Endodermal cell (in vitro differentiated cells): ENCODE measurements around the gene MMP7. TPM values are rescaled to one million over a fixed set of nuclear protein-coding genes. Genes with fewer than 3 reads are reported as not detected.

Experiments used
- DNase-seq: peaks from one replicate; pipeline ENCODE4 v3.0.0-alpha.2; 2017
- H3K27ac ChIP-seq: 2 replicates; pipeline ENCODE4 v1.5.1; 2013; ENCODE audit warnings: mild to moderate bottlenecking, low read depth, low read length, moderate library complexity
- H3K27me3 ChIP-seq: 2 replicates; pipeline ENCODE4 v1.6.1; 2013; ENCODE audit warnings: mild to moderate bottlenecking, low read length, moderate library complexity; ENCODE audit not compliant: insufficient read depth, control insufficient read depth, poor library complexity, severe bottlenecking
- H3K36me3 ChIP-seq: 2 replicates; pipeline ENCODE4 v1.7.0; 2013; ENCODE audit warnings: mild to moderate bottlenecking, low read length, moderate library complexity; ENCODE audit not compliant: control insufficient read depth, insufficient read depth
- H3K4me1 ChIP-seq: one replicate; pipeline ENCODE4 v1.7.0; 2013; ENCODE audit warnings: low read length; ENCODE audit not compliant: control insufficient read depth, insufficient read depth
- H3K4me3 ChIP-seq: 2 replicates; pipeline ENCODE4 v1.5.1; 2013; ENCODE audit warnings: mild to moderate bottlenecking, low read length, moderate library complexity
- H3K9ac ChIP-seq: 2 replicates; pipeline ENCODE4 v1.6.1; 2013; ENCODE audit warnings: mild to moderate bottlenecking, low read length, moderate library complexity; ENCODE audit not compliant: poor library complexity, severe bottlenecking; ENCODE audit errors: extremely low read depth
- H3K9me3 ChIP-seq: 2 replicates; pipeline ENCODE4 v1.6.1; 2013; ENCODE audit warnings: mild to moderate bottlenecking, low read length, moderate library complexity; ENCODE audit not compliant: control insufficient read depth
- H3K27ac Mint-ChIP-seq: 2 replicates; pipeline ENCODE4 v1.8.0; 2020; ENCODE audit warnings: mixed read lengths
- H3K27me3 Mint-ChIP-seq: 2 replicates; pipeline ENCODE4 v1.8.0; 2021; ENCODE audit warnings: mild to moderate bottlenecking, mixed read lengths; ENCODE audit not compliant: insufficient read depth
- H3K36me3 Mint-ChIP-seq: 2 replicates; pipeline ENCODE4 v1.8.0; 2020; ENCODE audit warnings: low read depth, mixed read lengths
- H3K4me1 Mint-ChIP-seq: 2 replicates; pipeline ENCODE4 v1.8.0; 2020; ENCODE audit warnings: mixed read lengths
- H3K4me3 Mint-ChIP-seq: 2 replicates; pipeline ENCODE4 v1.8.0; 2020; ENCODE audit warnings: mild to moderate bottlenecking, moderate library complexity, mixed read lengths
- H3K9me3 Mint-ChIP-seq: 2 replicates; pipeline ENCODE4 v1.8.0; 2020; ENCODE audit warnings: mild to moderate bottlenecking, mixed read lengths
- CTCF ChIP-seq: fragments of 200-600 bp; sonication (generic); conservative IDR thresholded peaks from 2 replicates; pipeline ENCODE4 v1.5.0; 2021; ENCODE audit warnings: antibody characterized with exemption, mild to moderate bottlenecking
- WGBS, 2 experiments: methylation state at CpG; one replicate each; pipeline versions ENCODE4 v1.1.5 to v1.1.7; 2013; ENCODE audit warnings: missing lambda C conversion rate in 2 of 2, mixed read lengths in 1 of 2; ENCODE audit not compliant: insufficient coverage in 1 of 2, insufficient read length in 1 of 2; 5-methylcytosine and 5-hydroxymethylcytosine counted together
- total RNA-seq, 2 donors: library from RNA; stranded (reverse); fragmentation: NEBNext Ultra II Directional in 1 of 2; extraction: Animal tissue kit (Norgen Biotek cat#: 25700) in 1 of 2; gene quantifications; 2 replicates in 1 of 2; 3 replicates in 1 of 2; pipeline ENCODE4 v1.2.1, GENCODE V29; 2021

The MMP7 gene
- total RNA-seq, 2 donors from 2014 or later: not detected

DNA sequence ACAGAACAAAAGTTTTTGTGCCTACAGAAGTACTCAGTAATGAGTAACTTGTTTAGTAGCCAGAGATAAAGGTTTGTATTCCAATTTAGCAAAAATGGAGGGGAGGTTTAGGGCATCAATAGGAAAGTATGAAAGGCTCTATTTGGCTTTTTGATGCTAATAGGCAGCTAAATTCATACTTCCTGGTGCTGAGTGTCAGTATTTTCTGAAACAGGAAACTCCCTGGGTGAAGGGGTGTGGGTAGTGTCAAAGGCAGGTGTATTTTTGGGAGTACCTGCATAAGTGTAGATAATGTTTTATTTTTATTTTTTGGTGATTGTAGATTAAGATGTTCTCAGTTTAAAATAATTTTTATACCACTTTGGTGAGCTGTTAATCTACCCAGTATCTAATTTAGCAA is 29.3 kb upstream of the MMP7 start:
- Histone ChIP-seq H3K4me3 (no peak overlapping the region), H3K9ac (no peak overlapping the region), H3K36me3 (no peaks in the 10 kb centered on the region), H3K9me3 (peaks cover 8% of the 10 kb centered on the region), H3K4me1 (no peaks in the 10 kb centered on the region), H3K27me3 (no peaks in the 10 kb centered on the region), H3K27ac (no peak overlapping the region)
- peaks cover 8% of the 10 kb centered on the region for H3K4me1 Mint-ChIP-seq
- H3K27me3 Mint-ChIP-seq: no peaks in the 10 kb centered on the region
- no peaks in the 10 kb centered on the region for H3K9me3 Mint-ChIP-seq
- H3K4me3 Mint-ChIP-seq: no peak overlapping the region
- TF ChIP-seq CTCF: no peak
- no peaks in the 10 kb centered on the region for H3K36me3 Mint-ChIP-seq
- H3K27ac Mint-ChIP-seq: no peak overlapping the region
- no peak for DNase-seq

DNA sequence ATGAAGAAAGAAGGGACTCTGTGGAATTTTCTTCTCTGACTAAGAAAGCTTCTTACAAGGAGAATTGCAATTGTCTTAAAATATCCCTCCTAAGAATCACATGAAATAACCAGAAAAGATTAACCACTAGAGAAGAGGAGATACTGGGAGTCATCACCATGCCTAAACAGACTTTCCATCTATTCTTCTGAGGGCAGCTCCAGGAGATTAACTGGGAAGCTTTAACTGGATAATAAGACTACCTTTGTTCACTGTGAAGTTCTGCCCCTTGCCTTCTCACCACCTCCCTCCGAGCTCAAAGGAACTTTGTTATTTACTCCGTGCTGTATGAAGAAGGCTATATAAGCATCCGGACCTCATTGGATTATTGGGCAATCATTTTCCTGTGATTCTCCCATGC is 24.5 kb upstream of the MMP7 start:
- H3K9me3 ChIP-seq: peaks cover 7% of the 10 kb centered on the region
- no peaks in the 10 kb centered on the region for H3K36me3 ChIP-seq
- H3K27ac ChIP-seq: no peak overlapping the region
- Mint-ChIP-seq H3K4me1 (peaks cover 14% of the 10 kb centered on the region), H3K4me3 (no peak overlapping the region), H3K27me3 (no peaks in the 10 kb centered on the region), H3K9me3 (no peaks in the 10 kb centered on the region), H3K36me3 (no peaks in the 10 kb centered on the region), H3K27ac (no peak overlapping the region)
- no peak overlapping the region for H3K4me3 ChIP-seq
- TF ChIP-seq CTCF: no peak
- WGBS, 2 experiments: 84 to 97% methylated on average over 3 of the region's 3 CpGs
- peaks cover 3% of the 10 kb centered on the region for H3K4me1 ChIP-seq
- H3K9ac ChIP-seq: no peak overlapping the region
- no peaks in the 10 kb centered on the region for H3K27me3 ChIP-seq
- DNase-seq: no peak

- 81 to 86% methylated on average over 5 of the region's 5 CpGs for WGBS, 2 experiments
- Histone ChIP-seq H3K36me3 (no peaks in the 10 kb centered on the region), H3K27me3 (no peaks in the 10 kb centered on the region), H3K9ac (no peak overlapping the region), H3K9me3 (peaks cover 7% of the 10 kb centered on the region), H3K4me3 (no peak overlapping the region), H3K27ac (no peak overlapping the region), H3K4me1 (peaks cover 3% of the 10 kb centered on the region)
- DNase-seq: no peak
- no peaks in the 10 kb centered on the region for H3K36me3 Mint-ChIP-seq
- no peaks in the 10 kb centered on the region for H3K27me3 Mint-ChIP-seq
- H3K9me3 Mint-ChIP-seq: no peaks in the 10 kb centered on the region
- no peak for TF ChIP-seq CTCF
- no peak overlapping the region for H3K27ac Mint-ChIP-seq
- no peak overlapping the region for H3K4me3 Mint-ChIP-seq
- peaks cover 6% of the 10 kb centered on the region for H3K4me1 Mint-ChIP-seq
Measured at GRCh38 chr11:102553835-102554282, 23.3 kb upstream of the MMP7 start.
